ENCODE results near the gene MILR1.

DNA sequence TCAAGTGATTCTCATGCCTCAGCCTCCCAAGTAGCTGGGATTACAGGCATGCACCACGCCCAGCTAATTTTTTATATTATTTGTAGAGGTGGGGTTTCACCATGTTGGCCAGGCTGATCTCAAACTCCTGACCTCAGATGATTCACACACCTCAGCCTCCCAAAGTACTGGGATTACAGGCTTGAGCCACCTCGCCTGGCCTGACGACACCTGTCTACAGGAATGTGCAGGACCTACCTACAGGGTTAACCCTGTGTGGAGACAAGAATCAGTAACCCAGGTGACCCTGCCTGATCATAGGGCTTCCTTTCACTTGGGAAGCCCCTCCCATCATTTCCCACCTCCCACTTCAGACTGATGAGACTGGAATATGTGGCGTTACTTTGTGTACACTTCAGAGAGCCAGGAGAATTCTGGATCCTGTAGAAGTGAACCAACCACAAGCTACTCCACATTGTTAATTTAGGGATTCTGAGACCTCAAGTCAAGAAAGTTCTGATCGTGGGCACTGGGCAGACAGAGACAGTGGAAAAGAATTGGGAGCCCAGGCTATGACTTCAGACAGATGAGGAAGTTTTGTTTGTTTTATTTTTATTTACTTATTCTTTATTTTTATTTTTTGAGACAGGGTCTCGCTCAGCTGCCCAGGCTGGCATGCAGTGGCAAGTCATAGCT is 5.7 kb upstream of the MILR1 start:
- no peak for TF ChIP-seq CTCF (IDR thresholded peaks at IDR 0.05)
- TF ChIP-seq ZFX (IDR thresholded peaks at IDR 0.05; ENCODE audit: borderline replicate concordance), result no peak
